Measurements from ENCODE around the gene MPC2.
"Not testable (repeated sequence)": the region's sequence is repeated elsewhere in the genome, so short reads cannot be mapped to it uniquely, and the experiment has no call there.

DNA sequence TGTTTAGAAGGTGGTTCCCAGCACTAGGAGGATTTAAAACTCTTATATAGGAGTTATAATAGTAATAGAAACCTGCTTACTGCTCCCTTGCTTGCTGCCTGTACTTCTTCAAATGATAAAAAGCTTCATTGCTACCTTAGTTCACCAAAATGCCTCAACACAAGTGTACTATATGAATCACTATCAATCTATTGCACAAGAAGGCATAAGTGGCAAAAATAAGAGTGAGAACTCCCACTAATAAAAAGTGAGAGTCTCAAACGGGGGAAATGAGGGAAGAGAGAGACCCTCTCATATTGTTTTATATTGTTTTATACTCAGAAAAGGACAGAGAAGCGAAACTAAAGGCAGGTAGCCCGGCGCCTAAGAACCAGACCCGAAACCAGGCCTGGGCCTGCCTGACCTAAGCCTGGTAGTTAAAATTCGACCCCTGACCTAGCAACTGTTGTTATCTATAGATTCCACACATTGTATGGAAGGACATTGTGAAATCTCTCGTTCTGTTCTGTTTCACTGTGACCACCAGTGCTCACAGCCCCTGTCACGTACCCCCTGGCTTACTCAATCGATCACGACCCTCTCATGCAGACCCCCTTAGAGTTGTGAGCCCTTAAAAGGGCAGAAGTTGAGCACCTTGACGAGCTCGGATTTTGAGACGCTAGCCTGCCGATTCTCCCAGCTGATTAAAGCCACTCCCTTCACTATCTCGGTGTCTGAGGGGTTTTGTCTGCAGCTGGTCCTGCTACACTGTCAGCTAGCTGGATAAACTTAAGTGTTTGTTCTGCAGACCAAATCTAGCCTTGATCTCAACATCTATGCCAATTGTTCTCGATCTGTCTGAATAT lies 67.5 kb downstream of the MPC2 start:
- TF ChIP-seq, protein P1, sequence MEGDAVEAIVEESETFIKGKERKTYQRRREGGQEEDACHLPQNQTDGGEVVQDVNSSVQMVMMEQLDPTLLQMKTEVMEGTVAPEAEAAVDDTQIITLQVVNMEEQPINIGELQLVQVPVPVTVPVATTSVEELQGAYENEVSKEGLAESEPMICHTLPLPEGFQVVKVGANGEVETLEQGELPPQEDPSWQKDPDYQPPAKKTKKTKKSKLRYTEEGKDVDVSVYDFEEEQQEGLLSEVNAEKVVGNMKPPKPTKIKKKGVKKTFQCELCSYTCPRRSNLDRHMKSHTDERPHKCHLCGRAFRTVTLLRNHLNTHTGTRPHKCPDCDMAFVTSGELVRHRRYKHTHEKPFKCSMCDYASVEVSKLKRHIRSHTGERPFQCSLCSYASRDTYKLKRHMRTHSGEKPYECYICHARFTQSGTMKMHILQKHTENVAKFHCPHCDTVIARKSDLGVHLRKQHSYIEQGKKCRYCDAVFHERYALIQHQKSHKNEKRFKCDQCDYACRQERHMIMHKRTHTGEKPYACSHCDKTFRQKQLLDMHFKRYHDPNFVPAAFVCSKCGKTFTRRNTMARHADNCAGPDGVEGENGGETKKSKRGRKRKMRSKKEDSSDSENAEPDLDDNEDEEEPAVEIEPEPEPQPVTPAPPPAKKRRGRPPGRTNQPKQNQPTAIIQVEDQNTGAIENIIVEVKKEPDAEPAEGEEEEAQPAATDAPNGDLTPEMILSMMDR (IDR thresholded peaks at IDR 0.05 in 2 of 3, conservative IDR thresholded peaks at IDR 0.05 in 1 of 3; ENCODE audit: borderline replicate concordance in 1 of 3, insufficient read depth in 1 of 3, low read depth in 2 of 3, low read length in 2 of 3), result not testable (repeated sequence)
- TF ChIP-seq POLR2A (IDR thresholded peaks at IDR 0.05; ENCODE audit: borderline replicate concordance, extremely low read depth, insufficient read depth, insufficient read length); POLR2AphosphoS5 (IDR thresholded peaks at IDR 0.05; ENCODE audit: low read depth, low read length); FOSL1 (IDR thresholded peaks at IDR 0.05; ENCODE audit: low read depth); EZH2 (IDR thresholded peaks at IDR 0.05); SIN3A (IDR thresholded peaks at IDR 0.05; ENCODE audit: low read depth); JUND (IDR thresholded peaks at IDR 0.05); ELF1 (IDR thresholded peaks at IDR 0.05; ENCODE audit: borderline replicate concordance, low read depth): not testable (repeated sequence)

All from HCT116 (cell line).